Liver (tissue), 2 donors: ENCODE measurements around the gene DCLK2.

Source experiments
- CTCF ChIP-seq: fragments of 150-350 bp; IDR thresholded peaks from 2 replicates; pipeline ENCODE4 v1.5.1; 2017; ENCODE audit warnings: improper control_type of control experiment, low read depth, low read length; ENCODE audit not compliant: missing input control
- MAX ChIP-seq: IDR thresholded peaks from 2 replicates; pipeline ENCODE4 v1.6.1; 2016; ENCODE audit warnings: antibody characterized with exemption
- REST ChIP-seq: IDR thresholded peaks from 2 replicates; pipeline ENCODE4 v1.6.1; 2016; ENCODE audit warnings: antibody characterized with exemption, mild to moderate bottlenecking
- donor health status: healthy.

- TF ChIP-seq CTCF, result no peak
- TF ChIP-seq MAX, result no peak
- no peak for TF ChIP-seq REST
These were observed 30.7 kb upstream of the DCLK2 start for GRCh38 chr4:150047546-150047945.
